HepG2 (cell line): ENCODE results near the gene KCNIP4. TPM values are rescaled to one million over a fixed set of nuclear protein-coding genes. Genes with fewer than 3 reads are reported as not detected.

Experiments used
- ATAC-seq: fragments of 200-7000 bp; cut with Tn5 transposase; 3 replicates; pipeline ENCODE4 v1.9.1; 2020; ENCODE audit warnings: mild to moderate bottlenecking, moderate library complexity
- BruUV-seq: library from RNA; stranded (reverse); fragments of 400-500 nt; replicated peaks from 2 replicates; lab custom pipeline; 2021; lab: Mats Ljungman, UMichigan
- CTCF ChIA-PET: fragments of 300-600 bp; formaldehyde crosslinking; extraction: SDS; loops from one replicate; lab custom pipeline; 2021; ENCODE audit warnings: low total read pairs, inconsistent platforms, low intra/inter-chr PET ratio; lab: Yijun Ruan, JAX
- POLR2A ChIA-PET: fragments of 350-600 bp; sonication (Branson Sonifier 250); formaldehyde crosslinking; loops from one replicate; lab custom pipeline; 2020; ENCODE audit warnings: antibody characterized with exemption, inconsistent platforms; lab: Yijun Ruan, JAX
- DNase-seq: peaks from one replicate; pipeline ENCODE4 v3.0.0-alpha.2; 2015; ENCODE audit warnings: low spot score
- FAIRE-seq: peaks from 3 replicates; lab custom pipeline; 2011; peaks lifted over from hg19 to GRCh38; lab: Jason Lieb, UNC
- H2AFZ ChIP-seq: one replicate; pipeline ENCODE4 v1.6.1; 2011; ENCODE audit warnings: low read length, inconsistent platforms
- H3K27ac ChIP-seq: fragments of 300-600 bp; 3 replicates; pipeline ENCODE4 v1.8.0; 2011; ENCODE audit warnings: mixed run types, mild to moderate bottlenecking, mixed read lengths, low read length, inconsistent platforms; ENCODE audit not compliant: insufficient read depth; ENCODE audit errors: extremely low read length
- H3K27me3 ChIP-seq, 2 experiments: fragments of 200-600 bp in 1 of 2; 2 replicates in 1 of 2; 3 replicates in 1 of 2; pipeline versions ENCODE4 v1.6.0 to v1.8.0; 2011; ENCODE audit warnings: low read length in 2 of 2, mild to moderate bottlenecking in 2 of 2, moderate library complexity in 2 of 2, inconsistent platforms in 1 of 2; ENCODE audit not compliant: insufficient read depth in 2 of 2, control insufficient read depth in 1 of 2
- H3K36me3 ChIP-seq, 2 experiments: fragments of 200-600 bp in 1 of 2; replicated peaks in 1 of 2; 2 replicates in 1 of 2; 3 replicates in 1 of 2; pipeline versions ENCODE4 v1.5.1 to v1.8.0; 2011; ENCODE audit warnings: low read length in 2 of 2, inconsistent platforms in 1 of 2; ENCODE audit not compliant: insufficient read depth in 2 of 2, control insufficient read depth in 1 of 2
- H3K4me1 ChIP-seq: 2 replicates; pipeline ENCODE4 v1.5.1; 2012; ENCODE audit warnings: low read length, inconsistent platforms; ENCODE audit not compliant: insufficient read depth
- H3K4me2 ChIP-seq: 2 replicates; pipeline ENCODE4 v1.6.0; 2011; ENCODE audit warnings: low read depth, low read length, inconsistent platforms
- H3K4me3 ChIP-seq, 3 experiments: fragments of 200-600 bp in 1 of 3; sonication (generic), shearing (Covaris generic) in 1 of 3; replicated peaks in 1 of 3; 2 replicates each; pipeline ENCODE4 v1.5.1; 2011 to 2016; ENCODE audit warnings: low read length in 3 of 3, inconsistent platforms in 2 of 3, low read depth in 2 of 3, mild to moderate bottlenecking in 2 of 3, control low read depth in 1 of 3, mixed read lengths in 1 of 3; ENCODE audit not compliant: insufficient read depth in 1 of 3
- H3K79me2 ChIP-seq: one replicate; pipeline ENCODE4 v1.6.1; 2011; ENCODE audit warnings: low read length, inconsistent platforms; ENCODE audit not compliant: insufficient read depth
- H3K9ac ChIP-seq: 2 replicates; pipeline ENCODE4 v1.6.0; 2011; ENCODE audit warnings: mild to moderate bottlenecking, low read depth, low read length, inconsistent platforms; ENCODE audit not compliant: insufficient read depth
- H3K9me3 ChIP-seq: 2 replicates; pipeline ENCODE4 v1.5.1; 2012; ENCODE audit warnings: mild to moderate bottlenecking, low read length
- H4K20me1 ChIP-seq: 2 replicates; pipeline ENCODE4 v1.6.0; 2011; ENCODE audit warnings: inconsistent platforms, mild to moderate bottlenecking, low read length, moderate library complexity; ENCODE audit not compliant: insufficient read depth
- CREM ChIP-seq, 2 experiments: sonication (generic) in 1 of 2; formaldehyde crosslinking in 1 of 2; IDR thresholded peaks; 2 replicates each; pipeline versions ENCODE4 v1.4.0 to v1.6.1; 2016 to 2020; ENCODE audit warnings: antibody characterized with exemption in 1 of 2, mild to moderate bottlenecking in 1 of 2, missing genetic modification reagents in 1 of 2
- FIP1L1 ChIP-seq: fragments of 200-400 bp; formaldehyde crosslinking; IDR thresholded peaks from 2 replicates; pipeline ENCODE4 v1.6.1; 2018; ENCODE audit warnings: low read depth, mild to moderate bottlenecking, low read length, moderate library complexity, borderline replicate concordance; ENCODE audit not compliant: insufficient read depth
- MED13 ChIP-seq: sonication (generic); formaldehyde crosslinking; IDR thresholded peaks from 2 replicates; pipeline ENCODE4 v1.5.0; 2020; ENCODE audit warnings: missing genetic modification reagents
- SKI ChIP-seq: fragments of 450-650 bp; IDR thresholded peaks from one replicate; pipeline ENCODE4 v1.6.1; 2018; ENCODE audit warnings: mild to moderate bottlenecking; ENCODE audit not compliant: partially characterized antibody
- ZNF17 ChIP-seq: sonication (generic); formaldehyde crosslinking; IDR thresholded peaks from 2 replicates; pipeline ENCODE4 v1.5.0; 2020; ENCODE audit warnings: mild to moderate bottlenecking, missing genetic modification reagents
- ZSCAN31 ChIP-seq: sonication (generic); formaldehyde crosslinking; IDR thresholded peaks from 2 replicates; pipeline ENCODE4 v1.5.0; 2020; ENCODE audit warnings: low read depth, mild to moderate bottlenecking, missing genetic modification reagents
- WGBS: methylation state at CpG from one replicate; pipeline ENCODE4 v1.1.6; 2017; ENCODE audit warnings: low lambda C conversion rate; 5-methylcytosine and 5-hydroxymethylcytosine counted together
- in situ Hi-C: cut with HindIII; loops from 2 replicates; pipeline ENCODE4 v1.10.0; 2017; ENCODE audit warnings: low pct_unique_long_range_greater_than_20kb; ENCODE audit not compliant: extremely low pct_ligation_motif_present
- intact Hi-C: fragments of 100-400 bp; cut with micrococcal nuclease; formaldehyde crosslinking; loops from one replicate; pipeline ENCODE4 v1.10.0; 2022; ENCODE audit not compliant: unreplicated experiment
- polyA plus RNA-seq, 8 experiments: library from polyadenylated mRNA; depleted of rRNA in 3 of 8; stranded (reverse) in 7 of 8; unstranded in 1 of 8; fragments of >200 nt; fragmentation: Illumina TruSeq in 4 of 8; extraction: Trizol in 4 of 8; gene quantifications; 2 replicates each; pipeline versions ENCODE4 v1.2.1 to v1.2.3, GENCODE V29; 2011 to 2016; ENCODE audit warnings: low read depth in 4 of 8, missing spikeins in 1 of 8, mixed read lengths in 1 of 8; ENCODE audit not compliant: insufficient read depth in 1 of 8
- total RNA-seq, 5 experiments: library from RNA; depleted of rRNA; stranded (reverse); fragments of >200 nt; fragmentation: Illumina TruSeq; extraction: Trizol; gene quantifications; 2 replicates each; pipeline ENCODE4 v1.2.3, GENCODE V29; 2016; ENCODE audit warnings: low read depth in 1 of 5
- TF ChIP-seq, protein P1 (sequence below), 2 experiments: IDR thresholded peaks; 2 replicates each; pipeline ENCODE4 v1.6.1; 2011 to 2012; ENCODE audit warnings: low read length in 2 of 2, borderline replicate concordance in 1 of 2, low read depth in 1 of 2, mild to moderate bottlenecking in 1 of 2, moderate library complexity in 1 of 2
- TF ChIP-seq, protein P2 (sequence below): sonication (generic); formaldehyde crosslinking; IDR thresholded peaks from 2 replicates; pipeline ENCODE4 v1.4.0; 2020; ENCODE audit warnings: mild to moderate bottlenecking, missing genetic modification reagents
- TF ChIP-seq, protein P3 (sequence below): sonication (generic); formaldehyde crosslinking; IDR thresholded peaks from 2 replicates; pipeline ENCODE4 v1.4.0; 2020; ENCODE audit warnings: missing genetic modification reagents; ENCODE audit errors: not compliant biosample characterization

Gene KCNIP4
- total and polyA plus RNA-seq, 2 of the 13 experiments (the other 11 are each of a cell fraction or from before 2014, with no cell fraction given) = 0.09 TPM; not detected in 1

DNA sequence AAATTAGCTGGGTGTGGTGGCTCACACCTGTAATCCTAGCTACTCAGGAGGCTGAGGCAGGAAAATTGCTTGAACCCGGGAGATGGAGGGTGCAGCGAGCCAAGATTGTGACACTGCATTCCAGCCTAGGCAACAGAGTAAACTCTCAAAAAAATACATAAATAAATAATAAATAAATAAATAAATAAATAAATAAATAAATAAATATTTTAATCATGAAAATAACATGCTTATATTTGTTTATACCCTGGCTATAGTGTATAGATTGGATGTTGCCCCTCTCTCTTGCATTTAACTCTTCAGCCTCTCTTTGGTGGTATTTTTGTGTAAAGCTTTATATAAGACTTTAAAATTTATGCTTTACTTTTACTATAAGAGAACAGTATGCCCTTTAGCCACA is 51.8 kb downstream of the KCNIP4 start:
- no peak for FAIRE-seq
- no peak for DNase-seq
- intact Hi-C loops = no loop called here
- ChIA-PET CTCF (no interaction called here), POLR2A (no interaction called here)
- no peak for TF ChIP-seq CREM (IDR thresholded peaks at IDR 0.05)
- no peak for TF ChIP-seq CREM (CRISPR knock-in tag; IDR thresholded peaks at IDR 0.05)
- no peak for TF ChIP-seq SKI
- no peak for TF ChIP-seq ZNF17
- TF ChIP-seq, protein P1, sequence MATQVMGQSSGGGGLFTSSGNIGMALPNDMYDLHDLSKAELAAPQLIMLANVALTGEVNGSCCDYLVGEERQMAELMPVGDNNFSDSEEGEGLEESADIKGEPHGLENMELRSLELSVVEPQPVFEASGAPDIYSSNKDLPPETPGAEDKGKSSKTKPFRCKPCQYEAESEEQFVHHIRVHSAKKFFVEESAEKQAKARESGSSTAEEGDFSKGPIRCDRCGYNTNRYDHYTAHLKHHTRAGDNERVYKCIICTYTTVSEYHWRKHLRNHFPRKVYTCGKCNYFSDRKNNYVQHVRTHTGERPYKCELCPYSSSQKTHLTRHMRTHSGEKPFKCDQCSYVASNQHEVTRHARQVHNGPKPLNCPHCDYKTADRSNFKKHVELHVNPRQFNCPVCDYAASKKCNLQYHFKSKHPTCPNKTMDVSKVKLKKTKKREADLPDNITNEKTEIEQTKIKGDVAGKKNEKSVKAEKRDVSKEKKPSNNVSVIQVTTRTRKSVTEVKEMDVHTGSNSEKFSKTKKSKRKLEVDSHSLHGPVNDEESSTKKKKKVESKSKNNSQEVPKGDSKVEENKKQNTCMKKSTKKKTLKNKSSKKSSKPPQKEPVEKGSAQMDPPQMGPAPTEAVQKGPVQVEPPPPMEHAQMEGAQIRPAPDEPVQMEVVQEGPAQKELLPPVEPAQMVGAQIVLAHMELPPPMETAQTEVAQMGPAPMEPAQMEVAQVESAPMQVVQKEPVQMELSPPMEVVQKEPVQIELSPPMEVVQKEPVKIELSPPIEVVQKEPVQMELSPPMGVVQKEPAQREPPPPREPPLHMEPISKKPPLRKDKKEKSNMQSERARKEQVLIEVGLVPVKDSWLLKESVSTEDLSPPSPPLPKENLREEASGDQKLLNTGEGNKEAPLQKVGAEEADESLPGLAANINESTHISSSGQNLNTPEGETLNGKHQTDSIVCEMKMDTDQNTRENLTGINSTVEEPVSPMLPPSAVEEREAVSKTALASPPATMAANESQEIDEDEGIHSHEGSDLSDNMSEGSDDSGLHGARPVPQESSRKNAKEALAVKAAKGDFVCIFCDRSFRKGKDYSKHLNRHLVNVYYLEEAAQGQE (IDR thresholded peaks at IDR 0.05; ENCODE audit: borderline replicate concordance in 1 of 2, low read depth in 1 of 2, low read length in 2 of 2) = no peak
- in situ Hi-C loops = no loop called here
- H3K27me3 ChIP-seq = no peaks in the 10 kb centered on the region
- H3K27ac ChIP-seq = no peak overlapping the region
- no peaks in the 10 kb centered on the region for H3K79me2 ChIP-seq
- no peak for ATAC-seq
- WGBS = 2% methylated on average over 2 of the region's 2 CpGs
- no peak overlapping the region for H3K4me3 ChIP-seq
- no peak overlapping the region for H3K9ac ChIP-seq
- no peaks in the 10 kb centered on the region for H3K4me1 ChIP-seq
- H3K4me2 ChIP-seq = no peak overlapping the region
- BruUV-seq = no TSS peak
- no peaks in the 10 kb centered on the region for H3K36me3 ChIP-seq
- H2AFZ ChIP-seq = no peak overlapping the region
- no peaks in the 10 kb centered on the region for H4K20me1 ChIP-seq
- H3K9me3 ChIP-seq = peaks cover 27% of the 10 kb centered on the region

DNA sequence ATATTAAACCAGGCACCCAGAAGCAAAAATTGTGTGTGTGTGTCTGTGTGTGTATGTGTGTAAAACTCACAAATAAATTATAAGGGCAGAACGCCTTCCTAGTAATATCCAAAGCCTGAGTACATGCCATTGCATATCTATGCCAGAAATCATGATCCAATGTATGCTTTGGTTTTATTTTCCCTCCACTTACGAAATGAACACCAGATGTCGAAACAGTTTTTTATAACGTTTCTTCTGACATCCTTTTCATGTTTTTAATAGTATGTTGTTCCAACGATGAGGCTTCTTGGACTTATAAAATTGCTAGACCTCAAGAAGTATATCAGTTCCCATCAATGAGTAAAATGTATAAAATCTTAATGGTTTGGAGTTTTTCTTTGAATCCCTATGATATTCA is 55.4 kb downstream of the KCNIP4 start:
- H3K9ac ChIP-seq = no peak overlapping the region
- BruUV-seq = no TSS peak
- H3K4me2 ChIP-seq = no peak overlapping the region
- no peak overlapping the region for H3K27ac ChIP-seq
- ChIA-PET POLR2A (no interaction called here), CTCF (no interaction called here)
- DNase-seq = no peak
- H3K79me2 ChIP-seq = no peaks in the 10 kb centered on the region
- H3K27me3 ChIP-seq = no peaks in the 10 kb centered on the region
- no peak overlapping the region for H3K4me3 ChIP-seq
- ATAC-seq = no peak
- intact Hi-C loops (no loop called here), in situ Hi-C loops (no loop called here)
- FAIRE-seq = no peak
- H3K4me1 ChIP-seq = no peaks in the 10 kb centered on the region
- H2AFZ ChIP-seq = no peak overlapping the region
- H3K36me3 ChIP-seq = no peaks in the 10 kb centered on the region
- under 1% methylated on average over 5 of the region's 5 CpGs for WGBS
- H3K9me3 ChIP-seq = peaks cover 10% of the 10 kb centered on the region
- H4K20me1 ChIP-seq = no peaks in the 10 kb centered on the region
- TF ChIP-seq ZSCAN31 (CRISPR knock-in tag) (no peak), FIP1L1 (no peak), MED13 (CRISPR knock-in tag) (no peak)
- TF ChIP-seq, protein P2, sequence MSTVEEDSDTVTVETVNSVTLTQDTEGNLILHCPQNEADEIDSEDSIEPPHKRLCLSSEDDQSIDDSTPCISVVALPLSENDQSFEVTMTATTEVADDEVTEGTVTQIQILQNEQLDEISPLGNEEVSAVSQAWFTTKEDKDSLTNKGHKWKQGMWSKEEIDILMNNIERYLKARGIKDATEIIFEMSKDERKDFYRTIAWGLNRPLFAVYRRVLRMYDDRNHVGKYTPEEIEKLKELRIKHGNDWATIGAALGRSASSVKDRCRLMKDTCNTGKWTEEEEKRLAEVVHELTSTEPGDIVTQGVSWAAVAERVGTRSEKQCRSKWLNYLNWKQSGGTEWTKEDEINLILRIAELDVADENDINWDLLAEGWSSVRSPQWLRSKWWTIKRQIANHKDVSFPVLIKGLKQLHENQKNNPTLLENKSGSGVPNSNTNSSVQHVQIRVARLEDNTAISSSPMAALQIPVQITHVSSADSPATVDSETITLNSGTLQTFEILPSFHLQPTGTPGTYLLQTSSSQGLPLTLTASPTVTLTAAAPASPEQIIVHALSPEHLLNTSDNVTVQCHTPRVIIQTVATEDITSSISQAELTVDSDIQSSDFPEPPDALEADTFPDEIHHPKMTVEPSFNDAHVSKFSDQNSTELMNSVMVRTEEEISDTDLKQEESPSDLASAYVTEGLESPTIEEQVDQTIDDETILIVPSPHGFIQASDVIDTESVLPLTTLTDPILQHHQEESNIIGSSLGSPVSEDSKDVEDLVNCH = no peak
- TF ChIP-seq, protein P3, sequence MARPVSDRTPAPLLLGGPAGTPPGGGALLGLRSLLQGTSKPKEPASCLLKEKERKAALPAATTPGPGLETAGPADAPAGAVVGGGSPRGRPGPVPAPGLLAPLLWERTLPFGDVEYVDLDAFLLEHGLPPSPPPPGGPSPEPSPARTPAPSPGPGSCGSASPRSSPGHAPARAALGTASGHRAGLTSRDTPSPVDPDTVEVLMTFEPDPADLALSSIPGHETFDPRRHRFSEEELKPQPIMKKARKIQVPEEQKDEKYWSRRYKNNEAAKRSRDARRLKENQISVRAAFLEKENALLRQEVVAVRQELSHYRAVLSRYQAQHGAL (CRISPR knock-in tag) = no peak
